Activated naive CD4-positive, alpha-beta T cell treated with anti-CD3 and anti-CD28 coated beads, Interleukin-2, amount 50 U/mL, for 72 hours (primary cell): Measurements from ENCODE around the gene KIF21B. TPM values are rescaled to one million over a fixed set of nuclear protein-coding genes. Genes with fewer than 3 reads are reported as not detected.
"Not testable (repeated sequence)": the region's sequence is repeated elsewhere in the genome, so short reads cannot be mapped to it uniquely, and the experiment has no call there.

Experiments
- ATAC-seq, 2 donors: fragments of 150-1000 bp; cut with Tn5 transposase; 2 replicates each; pipeline ENCODE4 v1.10.0; 2021; ENCODE audit warnings: mild to moderate bottlenecking in 2 of 2, moderate library complexity in 2 of 2
- DNase-seq, 2 donors: peaks; one replicate each; pipeline ENCODE4 v3.0.0; 2021 to 2022; ENCODE audit warnings: low spot score in 2 of 2
- H3K27ac Mint-ChIP-seq, 2 donors: one replicate each; pipeline ENCODE4 v1.8.0; 2022; ENCODE audit warnings: mild to moderate bottlenecking in 2 of 2, mixed read lengths in 2 of 2
- H3K36me3 Mint-ChIP-seq, 2 donors: one replicate each; pipeline ENCODE4 v1.8.0; 2022; ENCODE audit warnings: mixed read lengths in 2 of 2
- H3K9me3 Mint-ChIP-seq, 2 donors: one replicate each; pipeline ENCODE4 v1.8.0; 2022; ENCODE audit warnings: mixed read lengths in 2 of 2
- total RNA-seq, 2 donors: library from RNA; stranded (reverse); gene quantifications; one replicate each; pipeline ENCODE4 v1.2.3, GENCODE V29; 2022

Gene KIF21B
- total RNA-seq, 2 donors from 2014 or later = 55.9 to 58.1 TPM

DNA sequence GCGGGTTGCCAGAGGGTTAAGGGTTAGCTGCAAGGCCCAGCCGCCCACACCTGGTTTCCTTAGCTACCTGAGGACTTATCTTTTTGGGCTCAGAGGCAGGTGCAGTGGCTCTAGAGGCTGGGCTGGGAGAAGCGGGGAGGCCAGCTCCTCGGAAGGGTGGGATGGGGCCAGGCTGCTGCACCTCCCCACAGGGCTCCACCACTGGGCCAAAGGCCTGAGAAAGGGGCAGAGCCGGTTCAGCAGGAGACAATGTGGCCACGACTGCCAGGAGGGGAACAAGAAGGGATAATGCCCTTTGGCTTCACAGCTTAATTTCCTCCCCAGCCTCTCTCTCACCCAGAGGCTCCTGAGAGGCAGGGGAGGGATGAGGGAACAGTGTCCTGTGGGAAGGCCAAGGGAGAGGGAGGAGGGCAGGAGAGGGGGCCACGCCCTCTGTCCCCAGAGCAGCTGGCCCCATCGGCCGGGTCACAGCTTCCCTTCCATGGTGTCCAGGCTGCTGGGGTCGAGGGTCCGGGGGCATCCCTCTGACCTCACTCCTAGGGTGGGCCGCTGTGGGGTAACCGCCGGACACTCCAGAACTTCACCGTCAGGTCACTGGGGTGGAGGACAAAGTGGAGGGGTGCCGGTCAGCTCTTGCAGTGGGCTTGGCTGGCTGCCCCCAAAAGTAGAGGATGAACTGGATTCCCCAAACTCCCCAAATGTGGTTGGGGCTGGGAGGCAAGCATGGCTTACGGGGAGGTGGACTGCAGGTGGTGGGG, 50.4 kb downstream of the KIF21B start:
- no peaks in the 10 kb centered on the region for H3K9me3 Mint-ChIP-seq
- peak in 1 of 2 donors; percentile 8 for ATAC-seq
- DNase-seq = no peak
- H3K27ac Mint-ChIP-seq = peak overlapping the region; percentile 3 to 32
- H3K36me3 Mint-ChIP-seq = peaks cover 0 to 11% of the 10 kb centered on the region in 2 donors

DNA sequence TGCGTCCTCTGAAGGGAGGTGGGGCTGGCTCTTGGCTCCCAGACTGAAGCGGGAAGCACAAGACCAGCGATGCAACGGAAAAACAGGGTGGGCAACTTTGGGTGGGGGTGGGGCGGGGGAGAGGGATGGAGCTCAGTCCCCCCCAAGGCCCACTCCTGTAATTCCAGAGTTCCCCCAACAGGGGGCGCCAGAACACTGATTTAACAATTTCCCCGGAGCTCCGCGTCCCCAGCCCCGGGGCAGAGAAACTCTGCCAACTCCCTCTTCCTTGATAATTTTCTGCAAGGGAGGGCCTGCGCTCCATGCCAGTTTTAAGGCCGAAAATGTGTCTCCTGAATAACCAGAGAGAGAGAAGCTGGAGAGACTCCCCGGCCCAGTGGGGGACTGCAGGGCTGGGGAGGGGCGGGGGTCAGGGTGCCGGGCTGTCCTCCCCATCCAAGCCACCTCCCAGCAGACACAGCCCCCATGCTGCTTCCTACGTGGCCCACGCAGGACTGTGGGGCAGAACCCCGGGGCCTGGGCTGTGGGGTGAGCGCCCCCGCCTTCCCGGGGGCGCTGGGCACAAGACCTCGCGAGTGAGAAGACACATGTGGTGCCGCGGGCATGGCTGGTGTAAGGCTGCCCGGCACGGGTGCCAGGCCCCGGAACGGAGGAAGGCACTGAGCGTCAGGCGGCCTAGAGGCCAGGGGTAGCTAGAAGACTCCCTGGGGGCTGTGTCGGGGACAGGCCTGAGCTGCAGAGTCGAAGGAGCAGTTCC, 51.4 kb downstream of the KIF21B start:
- peaks cover 0 to 11% of the 10 kb centered on the region in 2 donors for H3K36me3 Mint-ChIP-seq

DNA sequence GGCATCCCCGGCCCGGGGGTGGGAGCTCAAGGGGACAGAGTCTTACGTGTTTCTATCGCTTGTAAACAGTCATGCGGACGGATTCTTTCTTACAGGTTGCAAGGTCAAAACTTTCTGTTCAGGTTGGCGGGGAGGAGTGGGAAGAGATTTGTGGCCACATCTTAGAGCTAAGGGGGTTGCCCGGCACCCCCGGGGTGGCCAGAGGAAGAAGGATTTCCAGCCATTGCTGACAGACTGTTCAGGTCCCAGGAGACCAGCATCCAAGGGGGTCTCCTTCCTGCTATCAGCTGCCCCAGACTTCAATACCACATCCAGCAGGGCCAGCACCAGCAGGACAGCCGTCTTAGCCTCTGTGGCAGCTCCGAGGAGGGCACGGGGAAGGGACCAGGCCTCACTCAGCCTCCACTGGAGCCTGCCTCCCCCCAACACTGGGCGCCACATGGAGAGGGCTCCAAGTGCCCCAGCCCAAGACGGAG, 52.0 kb downstream of the KIF21B start:
- no peak for ATAC-seq
- Mint-ChIP-seq H3K27ac (peak overlapping the region in 1 of 2 donors; percentile 41), H3K36me3 (peaks cover 0 to 11% of the 10 kb centered on the region in 2 donors), H3K9me3 (no peaks in the 10 kb centered on the region)
- DNase-seq = no peak

More for the DNA sequence above, 51.4 kb downstream of the KIF21B start:
- peak overlapping the region in 1 of 2 donors; percentile 72 for H3K27ac Mint-ChIP-seq
- ATAC-seq (no peak), DNase-seq (peak in 1 of 2 donors; percentile 66)
- no peaks in the 10 kb centered on the region for H3K9me3 Mint-ChIP-seq

DNA sequence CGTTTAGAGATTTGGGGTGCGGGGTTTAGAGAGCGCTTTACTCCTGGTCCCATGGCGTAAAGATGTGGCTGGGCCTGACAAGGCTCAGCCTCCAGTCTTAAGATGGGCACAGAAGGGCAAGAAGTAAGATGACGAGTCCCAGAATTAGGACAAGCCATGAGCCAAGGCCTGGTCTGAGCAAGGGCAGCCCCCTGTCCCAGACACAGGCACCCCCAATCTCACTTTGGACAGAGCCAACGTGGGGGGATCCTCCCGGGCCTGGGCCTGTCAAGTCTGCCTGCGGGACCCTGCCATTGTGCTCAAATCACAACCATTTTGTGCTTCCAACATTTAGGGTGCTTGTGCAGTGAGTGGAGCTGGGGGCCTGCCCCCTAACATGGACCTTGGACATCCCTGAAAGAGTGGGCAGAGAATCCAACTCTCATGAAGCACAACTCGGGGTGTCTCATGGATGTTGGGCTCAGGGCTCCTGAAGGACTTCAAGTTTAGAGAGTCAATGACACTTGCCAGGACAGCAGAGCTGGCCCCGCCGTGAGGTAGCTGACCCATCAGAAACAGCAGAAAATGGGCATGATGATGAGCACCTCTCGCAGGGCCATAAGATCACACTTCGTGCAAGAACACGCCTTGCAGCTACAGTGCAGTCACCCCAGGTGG, 52.6 kb downstream of the KIF21B start:
- Mint-ChIP-seq H3K36me3 (peaks cover 0 to 11% of the 10 kb centered on the region in 2 donors), H3K27ac (peak overlapping the region in 1 of 2 donors; percentile 41), H3K9me3 (no peaks in the 10 kb centered on the region)
- ATAC-seq = no peak
- DNase-seq = no peak

DNA sequence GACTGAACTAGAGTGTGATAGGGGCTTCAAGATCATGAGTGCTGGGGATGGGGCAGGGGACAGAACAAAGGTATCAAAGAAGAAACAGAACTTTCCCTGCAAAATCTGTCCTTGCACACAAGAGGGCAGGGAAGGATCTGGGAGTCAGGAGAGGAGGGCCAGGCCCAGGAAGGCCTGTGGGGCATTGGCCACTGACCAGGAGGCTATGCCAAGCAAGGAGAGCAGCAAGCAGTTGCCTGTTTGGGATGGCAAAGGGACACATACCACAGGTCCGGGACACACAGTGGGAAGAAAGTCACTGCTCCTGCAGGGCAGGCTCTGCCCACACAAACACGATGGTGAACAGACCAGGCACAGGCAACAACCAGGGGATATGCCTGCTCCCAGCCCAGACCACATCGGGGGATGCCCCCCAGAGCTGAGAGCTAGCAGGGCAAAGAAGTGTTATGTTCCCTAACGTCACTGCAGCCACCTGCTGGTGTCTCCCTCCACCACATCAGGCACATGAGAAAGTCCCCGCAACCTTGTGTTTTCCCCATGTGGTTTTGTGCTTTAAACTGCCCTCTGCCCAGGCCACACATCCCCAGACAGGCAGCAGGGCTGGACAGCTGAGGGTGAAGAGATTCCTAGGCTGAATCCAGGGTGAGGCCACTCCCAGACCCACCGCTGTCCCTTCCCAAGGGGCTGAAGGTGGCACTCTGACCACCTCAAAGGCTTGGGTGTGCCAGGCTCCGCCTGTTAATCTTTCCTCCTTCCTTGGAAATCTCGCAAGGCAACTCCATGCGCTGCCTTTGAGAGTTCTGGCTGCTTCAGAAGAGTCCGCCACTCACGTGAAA, 53.6 kb downstream of the KIF21B start:
- Mint-ChIP-seq H3K27ac (peak overlapping the region in 1 of 2 donors; percentile 4), H3K9me3 (no peaks in the 10 kb centered on the region), H3K36me3 (peaks cover 0 to 11% of the 10 kb centered on the region in 2 donors)
- ATAC-seq (peak in 1 of 2 donors; percentile 88), DNase-seq (peak in 1 of 2 donors; percentile 77)

DNA sequence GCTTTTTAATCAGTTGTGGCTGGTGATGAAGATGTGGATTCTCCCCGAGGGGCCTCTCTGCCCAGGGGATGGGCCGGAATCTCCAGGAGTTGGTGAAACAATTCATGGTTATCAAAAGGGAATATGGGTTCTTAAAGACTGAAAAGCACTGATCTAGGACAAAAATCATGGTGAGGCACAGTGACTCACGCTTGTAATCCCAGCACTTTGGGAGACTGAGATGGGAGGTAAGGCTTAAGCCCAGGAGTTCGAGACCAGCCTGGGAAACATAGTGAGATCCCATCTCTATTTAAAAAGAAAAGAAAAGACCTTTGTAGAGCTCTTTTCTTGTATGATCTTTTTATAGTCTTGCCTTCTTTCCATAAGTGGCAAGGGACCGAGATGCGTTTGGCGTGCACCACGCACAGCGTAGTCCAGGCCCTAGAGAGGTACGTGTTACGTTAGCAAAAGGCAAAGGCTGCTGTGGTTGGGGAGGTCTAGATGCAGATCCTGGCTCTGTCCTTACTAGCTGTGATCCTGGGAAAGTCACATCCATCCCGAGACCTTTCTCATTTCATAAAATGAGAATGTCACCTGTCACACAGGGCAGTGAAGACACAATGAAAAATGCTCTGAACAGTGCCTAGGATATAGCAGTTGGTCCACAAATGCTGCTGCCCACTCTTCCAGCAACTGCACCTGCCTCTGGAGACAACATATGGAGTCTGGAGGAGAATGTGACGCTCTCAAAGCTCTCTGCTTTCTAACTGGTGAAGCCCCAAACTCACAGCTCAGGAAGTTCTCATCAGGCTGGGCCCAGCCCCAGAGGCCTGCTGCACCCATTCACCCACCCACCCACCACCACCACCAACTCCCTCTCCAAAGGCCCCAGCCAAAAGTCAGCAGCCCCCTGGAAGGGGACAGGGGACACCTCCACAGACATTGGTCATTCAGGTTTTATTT, 54.8 kb downstream of the KIF21B start:
- DNase-seq = no peak
- peaks cover 0 to 11% of the 10 kb centered on the region in 2 donors for H3K36me3 Mint-ChIP-seq
- ATAC-seq = no peak
- H3K9me3 Mint-ChIP-seq = no peaks in the 10 kb centered on the region
- no peak overlapping the region for H3K27ac Mint-ChIP-seq

DNA sequence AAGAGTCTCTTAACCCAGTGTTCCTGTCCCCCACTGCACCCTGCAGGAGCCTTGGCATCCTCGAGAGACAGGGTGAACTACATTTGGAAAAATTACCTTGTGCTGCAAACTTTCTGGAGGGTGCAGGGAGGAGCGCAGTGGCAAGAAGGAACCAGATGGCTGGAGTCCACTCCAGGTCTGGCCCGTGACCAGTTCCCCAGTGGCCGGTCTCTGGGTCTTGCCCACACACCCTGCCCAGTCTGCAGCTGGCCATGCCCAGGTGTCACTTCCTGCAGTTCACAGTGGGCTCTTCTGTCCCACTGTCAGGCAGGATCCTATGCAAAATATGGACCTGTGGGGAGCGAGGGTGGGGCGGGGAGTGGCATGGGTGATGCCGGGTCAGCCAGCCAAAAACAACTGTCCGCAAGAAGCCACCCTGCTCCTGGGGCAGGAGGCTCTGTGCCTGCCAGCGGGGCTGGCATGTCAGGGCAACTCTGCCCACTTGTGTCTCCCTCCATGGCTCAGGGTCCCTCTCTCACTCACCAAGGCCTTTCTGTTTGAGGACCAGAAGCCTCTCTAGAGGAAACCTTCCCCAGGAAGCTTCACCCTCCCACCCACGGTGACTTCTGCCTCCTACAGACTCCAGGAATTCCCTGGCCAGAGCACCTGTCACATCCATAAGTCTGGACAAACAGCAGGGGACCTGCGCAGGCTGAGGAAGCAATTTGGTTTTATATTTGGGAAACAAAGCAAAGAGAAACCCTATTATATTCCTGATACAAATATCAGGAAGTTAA, 55.6 kb downstream of the KIF21B start:
- DNase-seq (no peak), ATAC-seq (no peak)
- Mint-ChIP-seq H3K36me3 (peaks cover 0 to 11% of the 10 kb centered on the region in 2 donors), H3K9me3 (no peaks in the 10 kb centered on the region), H3K27ac (peak overlapping the region in 1 of 2 donors; percentile 52)

DNA sequence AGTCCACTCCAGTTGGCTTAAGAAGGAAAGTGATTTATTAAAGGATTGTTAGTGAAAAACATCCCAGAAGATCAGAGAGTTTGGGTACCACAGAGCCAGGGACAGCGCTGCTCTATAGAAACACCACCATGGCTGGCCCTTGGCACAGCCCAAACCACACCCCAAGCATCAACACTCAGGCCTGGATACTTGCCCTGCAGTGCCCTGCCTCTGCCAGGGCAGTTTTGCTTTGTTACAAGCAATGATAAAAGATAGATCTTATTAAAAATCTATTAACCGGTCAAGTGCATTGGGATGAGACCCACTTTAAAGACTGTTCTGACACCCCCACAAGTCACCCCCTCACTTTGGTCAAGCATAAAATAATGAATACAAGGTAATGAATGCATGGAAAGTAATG, 56.6 kb downstream of the KIF21B start:
- Mint-ChIP-seq H3K9me3 (no peaks in the 10 kb centered on the region), H3K36me3 (peaks cover 0 to 11% of the 10 kb centered on the region in 2 donors), H3K27ac (no peak overlapping the region)
- DNase-seq (no peak), ATAC-seq (no peak)

DNA sequence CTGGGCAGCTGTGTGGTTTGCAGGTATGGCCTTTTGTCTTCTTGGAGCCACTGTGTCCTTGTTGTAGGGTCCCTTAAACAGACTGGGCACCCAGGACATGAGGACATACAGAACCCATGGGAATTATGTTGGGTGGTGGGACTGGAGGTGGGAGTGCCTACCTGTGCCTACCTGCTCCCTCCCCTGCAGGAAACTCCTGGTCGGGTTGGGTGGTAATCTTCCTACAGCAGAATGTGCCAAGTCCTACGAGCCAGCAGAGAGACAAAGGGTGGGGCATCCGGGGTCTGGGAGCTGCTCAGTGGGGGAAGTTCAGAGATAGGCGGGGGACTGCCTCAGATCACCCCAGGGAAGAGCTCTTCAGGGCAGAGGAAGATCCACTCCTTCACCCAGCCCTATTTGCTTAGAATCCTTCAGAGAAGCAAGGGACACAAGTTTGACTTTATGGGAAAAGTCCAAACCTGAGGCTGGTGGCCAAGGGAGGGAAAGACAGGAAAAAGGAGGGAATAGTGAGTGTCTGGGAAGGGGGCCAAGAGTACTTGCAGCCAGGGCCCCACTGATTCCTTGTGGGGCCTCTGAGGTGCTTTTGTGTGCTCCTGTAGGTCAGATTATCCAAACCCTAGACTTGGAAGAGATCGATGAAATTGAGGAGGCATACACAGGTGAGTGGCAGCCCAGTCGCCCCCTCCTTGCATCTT, 58.3 kb downstream of the KIF21B start:
- H3K9me3 Mint-ChIP-seq = no peaks in the 10 kb centered on the region
- H3K27ac Mint-ChIP-seq = no peak overlapping the region
- no peaks in the 10 kb centered on the region for H3K36me3 Mint-ChIP-seq
- no peak for DNase-seq
- ATAC-seq = no peak

DNA sequence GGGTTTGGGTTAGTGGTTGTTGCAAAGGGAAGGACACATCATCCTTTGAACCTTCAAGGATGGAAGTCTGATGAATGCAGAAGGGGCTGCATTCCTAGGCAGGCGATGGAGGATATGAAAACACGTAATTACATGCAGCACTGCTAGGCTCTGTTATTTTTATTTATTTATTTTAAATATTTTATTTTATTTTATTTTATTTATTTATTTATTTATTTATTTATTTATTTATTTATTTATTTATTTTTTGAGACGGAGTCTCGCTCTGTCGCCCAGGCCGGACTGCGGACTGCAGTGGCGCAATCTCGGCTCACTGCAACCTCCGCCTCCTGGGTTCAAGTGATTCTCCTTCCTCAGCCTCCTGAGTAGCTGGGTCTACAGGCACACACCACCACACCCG, 59.6 kb downstream of the KIF21B start:
- not testable (repeated sequence) for ATAC-seq

DNA sequence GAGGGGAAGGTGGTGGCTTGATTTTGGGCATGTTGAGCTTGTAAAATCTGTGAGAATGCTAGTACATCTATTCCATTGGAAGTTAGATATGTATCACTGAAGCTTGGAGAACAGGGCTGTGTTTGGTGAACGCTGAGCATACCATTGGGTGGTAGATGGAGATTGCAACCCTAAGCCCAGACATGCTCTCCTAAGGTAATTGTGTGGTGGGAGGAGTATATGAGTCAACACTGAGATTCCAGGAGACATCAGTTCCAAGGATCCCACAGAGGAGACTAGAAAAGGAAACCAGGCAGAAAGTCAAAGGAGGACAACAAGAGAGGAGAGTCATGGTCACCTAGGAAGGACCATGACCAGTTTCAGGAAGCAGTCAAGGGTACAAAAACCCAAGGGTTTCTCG, 60.4 kb downstream of the KIF21B start:
- H3K27ac Mint-ChIP-seq = no peak overlapping the region
- no peak for DNase-seq
- peak in 1 of 2 donors; percentile 14 for ATAC-seq
- no peaks in the 10 kb centered on the region for H3K9me3 Mint-ChIP-seq
- no peaks in the 10 kb centered on the region for H3K36me3 Mint-ChIP-seq

More for the DNA sequence above, 59.6 kb downstream of the KIF21B start:
- not testable (repeated sequence) for DNase-seq, H3K9me3 Mint-ChIP-seq, H3K36me3 Mint-ChIP-seq
- H3K27ac Mint-ChIP-seq = peak overlapping the region in 1 of 2 donors; percentile 70

DNA sequence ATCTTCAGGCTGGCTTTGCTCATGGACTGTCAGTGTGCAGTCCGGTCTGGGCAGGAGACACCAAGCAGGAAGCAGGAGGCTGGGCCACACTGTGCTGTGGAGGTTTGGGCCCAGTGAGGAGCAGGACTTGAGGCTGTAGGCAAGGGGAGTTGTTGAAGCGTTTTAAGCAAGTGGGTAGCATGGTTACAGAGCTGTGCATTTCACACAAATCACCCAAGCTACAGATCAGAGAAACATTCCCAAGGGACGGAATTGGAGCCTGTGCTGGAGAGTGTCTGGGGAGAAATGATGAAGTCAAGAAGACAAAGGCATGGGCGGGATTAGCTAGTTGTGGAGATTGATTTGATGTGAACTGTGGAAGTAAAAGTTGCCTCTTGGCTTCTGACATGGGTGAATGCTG, 60.9 kb downstream of the KIF21B start:
- peak in 1 of 2 donors; percentile 23 for ATAC-seq
- DNase-seq = no peak
- no peaks in the 10 kb centered on the region for H3K36me3 Mint-ChIP-seq
- no peak overlapping the region for H3K27ac Mint-ChIP-seq
- H3K9me3 Mint-ChIP-seq = no peaks in the 10 kb centered on the region

DNA sequence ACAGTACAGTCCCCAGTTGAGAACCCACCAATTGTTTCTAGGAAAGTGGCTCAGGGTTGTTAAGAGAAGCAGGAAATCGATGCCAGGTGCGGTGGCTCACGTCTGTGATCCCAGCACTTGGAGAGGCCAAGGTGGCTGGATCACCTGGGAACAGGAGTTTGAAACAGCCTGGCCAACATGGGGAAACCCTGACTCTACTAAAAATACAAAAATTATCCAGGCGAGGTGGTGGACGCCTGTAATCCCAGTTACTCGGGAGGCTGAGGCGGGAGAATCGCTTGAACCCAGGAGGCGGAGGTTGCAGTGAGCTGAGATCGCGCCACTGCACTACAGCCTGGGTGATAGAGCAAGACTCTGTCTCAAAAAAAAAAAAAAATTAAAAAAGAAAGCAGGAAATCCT, 61.4 kb downstream of the KIF21B start:
- H3K9me3 Mint-ChIP-seq, H3K36me3 Mint-ChIP-seq, H3K27ac Mint-ChIP-seq: not testable (repeated sequence)

DNA sequence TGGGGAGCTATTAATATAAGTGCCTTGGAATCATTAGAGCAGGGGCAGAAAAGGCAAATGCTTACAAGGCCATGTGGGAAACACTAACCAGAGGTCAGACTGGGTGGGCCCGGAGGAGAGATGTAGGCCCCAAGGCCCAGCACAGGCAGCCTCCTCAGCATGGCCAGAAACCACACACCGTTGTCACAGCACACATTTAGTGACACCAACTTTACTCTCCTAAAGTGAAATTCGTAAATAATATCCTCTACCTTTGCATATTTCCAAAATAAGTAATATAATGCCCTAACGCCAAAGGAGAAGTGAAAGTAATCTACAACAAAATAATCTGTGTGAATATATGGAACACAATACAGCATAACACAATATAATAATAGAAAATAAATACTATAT, 62.6 kb downstream of the KIF21B start:
- ATAC-seq = no peak
- Mint-ChIP-seq H3K9me3 (no peaks in the 10 kb centered on the region), H3K36me3 (no peaks in the 10 kb centered on the region), H3K27ac (no peak overlapping the region)
- no peak for DNase-seq

More for the DNA sequence above, 61.4 kb downstream of the KIF21B start:
- ATAC-seq, DNase-seq: not testable (repeated sequence)
